SKM-1 treated with dmso at 0.1 percent for 144 hours (cell line): Measurements from ENCODE around the gene MRPL49.
A peak's percentile ranks its signal among the peaks of the same experiment; 100 is the strongest.

Experiments used
- DNase-seq: peaks from one replicate; lab custom pipeline; 2025; ENCODE audit not compliant: unreplicated experiment; lab: John Stamatoyannopoulos, UW

The MRPL49 gene

DNA sequence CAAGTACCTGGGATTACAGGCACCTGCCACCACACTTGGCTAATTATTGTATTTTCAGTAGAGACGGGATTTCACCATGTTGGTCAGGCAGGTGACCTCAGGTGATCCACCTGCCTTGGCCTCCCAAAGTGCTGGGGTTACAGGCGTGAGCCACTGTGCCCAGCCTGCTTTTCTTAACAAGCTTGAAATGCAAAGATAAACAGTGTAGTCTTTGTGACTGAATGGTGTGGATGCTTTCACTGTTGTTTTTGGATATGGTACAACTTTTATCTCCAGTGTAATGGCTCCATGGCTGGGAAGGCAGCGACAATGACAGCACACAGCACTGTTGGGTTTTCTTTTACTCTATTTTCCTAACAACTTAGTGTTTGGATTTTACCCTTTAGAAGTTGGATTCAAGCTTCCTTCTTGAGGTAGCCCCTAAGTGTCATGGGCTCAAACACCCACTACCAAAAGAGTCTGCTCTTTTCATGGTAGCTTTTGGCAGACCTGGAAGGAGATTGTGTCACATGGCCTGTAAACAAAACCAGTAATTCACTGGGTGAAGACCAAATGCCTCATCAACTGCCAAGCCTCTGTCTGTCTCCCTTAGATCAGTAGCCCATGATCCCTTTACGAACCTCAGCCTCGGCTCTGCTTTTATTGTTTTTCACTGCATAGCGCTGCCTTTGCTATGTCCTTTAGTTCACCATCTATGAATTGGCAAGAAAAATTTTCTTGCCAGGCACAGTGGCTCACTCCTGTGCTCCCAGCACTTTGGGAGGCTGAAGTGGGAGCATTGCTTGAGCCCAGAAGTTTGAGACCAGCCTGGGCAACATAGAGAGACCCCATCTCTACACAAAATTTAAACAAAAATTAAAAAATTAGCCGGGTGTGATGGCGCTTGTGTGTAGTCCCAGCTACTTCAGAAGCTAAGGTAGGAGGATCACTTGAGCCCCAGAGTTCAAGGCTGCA, 19.7 kb upstream of the MRPL49 start:
- DNase-seq: no peak

DNA sequence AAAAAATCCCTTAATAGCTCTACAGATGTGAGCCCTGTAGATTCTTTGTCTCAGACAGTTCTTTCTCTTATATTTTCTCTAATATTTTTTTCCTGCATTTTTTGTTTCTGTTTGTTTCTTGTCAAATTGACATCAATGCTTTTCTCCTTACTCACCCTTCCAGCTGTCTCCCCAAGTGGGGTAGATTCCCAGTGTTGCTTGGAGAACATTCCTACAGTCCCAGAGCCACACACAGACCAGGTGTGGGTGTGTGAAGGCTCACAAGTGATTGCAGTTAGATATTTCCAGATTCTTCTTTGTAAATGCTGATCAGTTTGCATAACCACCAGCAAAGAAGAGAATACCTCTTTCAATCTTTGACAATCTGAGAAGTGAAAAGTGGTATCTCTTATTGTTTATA, 18.6 kb upstream of the MRPL49 start:
- DNase-seq: no peak

- no peak for DNase-seq
Measured at GRCh38 chr11:65104628-65105027, 17.5 kb upstream of the MRPL49 start.

DNA sequence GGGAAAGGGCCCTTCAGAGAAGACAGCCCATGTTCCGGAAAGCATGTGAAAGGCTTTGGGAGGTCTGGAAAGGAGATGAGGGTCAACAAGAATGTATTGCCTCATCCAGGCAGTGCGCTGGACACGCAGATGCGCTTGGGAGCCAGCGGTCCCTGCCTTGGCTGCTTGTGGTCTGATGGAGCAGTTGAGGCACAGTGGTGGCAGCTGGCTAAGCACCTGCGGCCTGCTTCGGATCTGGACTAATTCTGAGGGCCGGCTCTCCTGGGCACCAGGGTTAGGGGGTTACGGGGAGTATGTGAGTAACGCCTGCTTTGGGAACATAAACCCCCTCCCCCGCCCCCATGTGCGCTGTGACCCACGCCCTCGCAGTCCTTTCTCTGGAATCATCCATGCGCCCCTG, 15.0 kb upstream of the MRPL49 start:
- no peak for DNase-seq

- DNase-seq: no peak
Measured at GRCh38 chr11:65107751-65108468, 14.2 kb upstream of the MRPL49 start.

GRCh38 chr11:65108469-65109123, 13.5 kb upstream of the MRPL49 start:
- DNase-seq: no peak

DNA sequence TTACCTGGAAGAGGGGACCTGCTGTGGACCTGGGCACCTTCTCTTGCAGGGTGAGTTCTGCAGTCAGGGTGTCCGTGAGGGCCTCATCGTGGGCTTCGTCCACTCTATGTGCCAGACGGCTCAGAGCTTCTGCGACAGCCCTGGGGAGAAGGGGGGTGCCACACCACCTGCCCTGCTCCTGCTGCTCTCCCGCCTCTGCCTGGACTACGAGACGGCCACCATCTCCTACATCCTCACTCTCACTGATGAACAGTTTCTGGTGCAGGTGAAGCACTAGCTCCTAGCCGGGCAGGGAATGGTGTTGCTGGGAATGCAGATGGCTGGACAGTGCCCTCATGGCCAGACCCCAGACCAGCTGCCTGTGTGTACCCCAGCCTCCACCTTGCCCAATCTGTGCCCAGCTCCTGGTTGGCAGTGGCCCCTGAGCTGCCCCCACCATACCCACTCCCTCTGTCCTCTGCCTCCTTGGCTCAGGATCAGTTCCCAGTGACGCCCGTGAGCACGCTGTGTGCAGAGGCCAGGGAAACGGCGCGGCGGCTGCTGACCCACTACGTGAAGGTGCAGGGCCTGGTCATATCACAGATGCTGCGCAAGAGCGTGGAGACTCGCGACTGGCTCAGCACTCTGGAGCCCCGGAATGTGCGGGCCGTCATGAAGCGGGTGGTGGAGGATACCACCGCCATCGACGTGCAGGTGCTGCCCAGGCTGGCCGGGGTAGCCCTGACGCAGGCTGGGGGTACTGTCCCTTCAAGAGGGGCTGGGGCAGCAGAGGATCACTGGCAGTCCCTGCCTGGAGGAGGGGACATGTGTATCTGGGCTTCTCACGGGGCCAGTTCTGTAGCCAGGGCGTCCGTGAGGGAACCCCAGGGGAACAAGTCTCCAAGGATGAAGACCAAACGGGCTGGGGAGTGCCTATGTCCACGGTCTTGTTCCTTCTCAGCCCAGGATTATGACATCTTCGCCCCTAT, 12.6 kb upstream of the MRPL49 start:
- DNase-seq: no peak

GRCh38 chr11:65110354-65110861, 11.7 kb upstream of the MRPL49 start:
- DNase-seq: peak; percentile 57

DNA sequence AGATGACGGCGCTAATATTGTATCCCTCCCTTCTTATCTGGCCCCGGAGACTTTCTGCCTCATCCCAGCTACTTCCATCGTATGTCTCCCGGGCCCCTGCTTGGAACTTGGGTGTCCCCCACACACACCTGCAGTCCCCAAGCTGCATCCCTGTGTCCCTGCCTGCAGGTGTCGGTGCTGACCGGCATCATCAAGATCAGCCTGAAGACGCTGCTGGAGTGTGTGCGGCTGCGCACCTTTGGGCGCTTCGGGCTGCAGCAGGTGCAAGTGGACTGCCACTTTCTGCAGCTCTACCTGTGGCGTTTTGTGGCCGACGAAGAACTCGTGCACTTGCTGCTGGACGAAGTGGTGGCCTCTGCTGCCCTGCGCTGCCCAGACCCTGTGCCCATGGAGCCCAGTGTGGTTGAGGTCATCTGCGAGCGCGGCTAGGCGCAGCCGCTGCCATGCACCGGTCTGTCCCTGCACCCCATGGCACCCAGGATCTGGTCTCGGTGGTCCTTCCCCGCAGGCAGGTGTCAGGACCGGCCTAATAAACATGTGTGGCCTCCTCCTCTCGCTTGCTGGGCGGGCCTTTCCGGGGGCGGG, 10.9 kb upstream of the MRPL49 start:
- DNase-seq: no peak

GRCh38 chr11:65111744-65112545, 10.2 kb upstream of the MRPL49 start, which contains the start of gene TM7SF2:
TM7SF2 (plus strand) TSS chr11:65111872; CDS start chr11:65112016, 144 bp downstream.
- no peak for DNase-seq

DNA sequence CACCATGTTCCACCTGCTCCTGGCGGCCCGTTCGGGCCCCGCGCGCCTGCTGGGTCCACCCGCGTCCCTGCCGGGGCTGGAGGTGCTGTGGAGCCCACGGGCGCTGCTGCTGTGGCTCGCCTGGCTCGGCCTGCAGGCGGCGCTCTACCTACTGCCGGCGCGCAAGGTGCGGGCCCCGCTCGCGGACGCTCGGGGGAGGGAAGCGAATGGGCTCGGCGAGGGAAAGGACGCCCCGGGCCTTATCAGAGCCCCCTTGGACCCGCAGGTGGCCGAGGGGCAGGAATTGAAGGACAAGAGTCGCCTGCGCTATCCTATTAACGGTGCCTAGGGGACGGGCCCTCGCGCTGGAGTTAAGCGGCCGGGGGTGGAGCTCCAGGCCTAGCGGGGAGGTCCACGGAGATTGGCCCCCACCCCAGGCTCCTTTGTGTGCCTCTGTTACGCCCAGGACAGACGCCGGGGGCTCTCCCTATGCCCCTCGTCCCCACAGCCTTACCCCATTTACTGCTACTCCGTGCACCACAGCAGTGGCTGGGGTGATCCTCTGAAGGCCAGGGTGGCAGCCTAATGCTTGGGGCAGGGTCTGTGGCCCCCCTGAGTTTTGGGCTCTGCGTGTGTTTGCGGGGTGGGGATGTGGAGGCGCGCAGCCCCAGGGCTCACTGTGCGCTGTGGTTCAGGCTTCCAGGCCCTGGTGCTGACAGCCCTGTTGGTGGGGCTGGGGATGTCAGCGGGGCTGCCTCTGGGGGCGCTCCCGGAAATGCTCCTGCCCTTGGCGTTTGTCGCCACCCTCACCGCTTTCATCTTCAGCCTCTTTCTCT, 9.4 kb upstream of the MRPL49 start:
- peak; percentile 20 for DNase-seq

DNA sequence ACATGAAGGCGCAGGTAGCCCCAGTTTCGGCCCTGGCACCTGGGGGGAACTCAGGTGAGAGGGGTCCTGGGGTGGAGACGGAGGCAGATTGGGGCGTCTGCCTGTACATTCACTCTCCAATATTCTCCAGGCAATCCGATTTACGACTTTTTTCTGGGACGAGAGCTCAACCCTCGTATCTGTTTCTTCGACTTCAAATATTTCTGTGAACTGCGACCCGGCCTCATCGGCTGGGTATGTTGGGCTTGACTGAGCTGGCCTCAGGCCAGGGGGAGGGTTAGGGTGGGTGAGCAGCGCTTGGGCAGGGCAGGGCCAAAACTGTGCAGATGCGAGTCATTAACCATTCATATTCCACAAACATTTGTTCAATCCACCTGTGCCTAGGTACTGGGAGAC, 8.8 kb upstream of the MRPL49 start:
- DNase-seq: no peak

- DNase-seq: no peak
Measured at GRCh38 chr11:65113839-65114238, 8.3 kb upstream of the MRPL49 start.

GRCh38 chr11:65114538-65115171, 7.5 kb upstream of the MRPL49 start:
- DNase-seq: no peak

GRCh38 chr11:65115361-65116082, 6.6 kb upstream of the MRPL49 start:
- no peak for DNase-seq

DNA sequence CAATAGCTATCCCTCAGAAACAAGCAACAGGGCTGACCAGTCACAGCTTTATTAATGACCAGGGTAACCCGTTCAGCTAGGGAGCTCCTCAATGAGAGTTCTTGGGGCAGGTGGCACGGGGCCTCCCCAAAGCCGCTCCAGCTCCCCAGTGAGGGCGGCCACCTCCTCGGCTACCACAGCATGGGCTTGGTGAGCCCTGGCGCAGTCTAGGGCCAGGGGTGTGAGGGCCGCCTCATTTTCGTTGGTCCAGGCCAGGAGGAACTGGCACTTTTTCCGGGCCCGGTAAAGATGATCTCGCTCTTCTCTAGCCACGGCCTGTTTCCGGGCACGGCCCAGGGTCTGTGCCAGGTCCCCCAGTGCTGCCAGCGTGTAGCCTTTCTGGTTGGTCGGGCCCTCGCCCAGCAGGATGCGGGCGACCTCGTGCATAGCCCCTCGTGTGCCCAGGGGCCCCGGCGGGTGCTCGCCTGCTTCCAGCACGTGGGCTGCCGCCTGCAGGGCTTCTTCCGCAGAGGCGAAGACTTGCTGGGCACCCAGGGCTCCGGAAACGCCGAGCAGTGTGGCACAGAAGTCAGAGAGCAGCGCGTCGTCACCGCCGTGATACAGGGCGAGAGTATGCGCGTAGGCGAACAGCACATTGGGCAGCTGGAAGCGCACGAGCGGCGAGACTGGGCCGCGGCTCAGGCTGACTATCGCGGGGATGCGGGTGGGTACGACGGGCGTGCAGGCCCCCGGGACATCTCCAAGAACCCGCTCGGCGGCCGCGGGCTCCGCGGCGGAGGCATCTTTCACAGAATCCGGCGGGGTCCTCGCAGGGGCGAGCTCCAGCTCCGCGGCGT, 5.5 kb upstream of the MRPL49 start:
- DNase-seq: no peak
